OCI-LY3 (cell line): Measurements from ENCODE around the gene MPHOSPH8.

Experiments
- EZH2phosphoT487 ChIP-seq: fragments of 200-600 bp; shearing (Covaris generic); IDR thresholded peaks from 2 replicates; pipeline ENCODE4 v1.6.1; 2018; ENCODE audit warnings: antibody characterized with exemption, mixed run types, low read depth
- TF ChIP-seq, protein P1 (sequence below): fragments of 200-600, 300-600 bp; sonication (generic); IDR thresholded peaks from 2 replicates; pipeline ENCODE4 v1.5.1; 2014; ENCODE audit warnings: antibody characterized with exemption, low read length, low read depth

DNA sequence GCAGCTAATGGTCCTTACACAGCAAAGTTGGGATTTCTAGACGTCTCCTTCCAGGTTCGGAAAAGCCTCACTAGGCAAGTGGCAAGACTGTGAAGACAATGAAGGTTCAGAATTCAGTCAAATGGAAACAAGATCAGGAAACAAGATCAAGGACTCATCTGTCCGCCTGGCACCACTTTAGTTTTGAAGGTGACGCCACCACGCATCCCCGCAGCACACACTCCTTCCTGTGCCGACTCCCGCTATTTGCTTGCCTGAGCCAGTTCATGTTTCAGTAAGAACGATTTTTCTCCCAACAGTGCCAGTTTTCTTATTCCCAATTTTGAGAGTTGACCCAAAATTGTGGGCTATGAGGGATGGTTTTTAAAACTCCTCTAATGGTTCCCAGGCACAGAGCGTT, 41.4 kb downstream of the MPHOSPH8 start:
- TF ChIP-seq, protein P1, sequence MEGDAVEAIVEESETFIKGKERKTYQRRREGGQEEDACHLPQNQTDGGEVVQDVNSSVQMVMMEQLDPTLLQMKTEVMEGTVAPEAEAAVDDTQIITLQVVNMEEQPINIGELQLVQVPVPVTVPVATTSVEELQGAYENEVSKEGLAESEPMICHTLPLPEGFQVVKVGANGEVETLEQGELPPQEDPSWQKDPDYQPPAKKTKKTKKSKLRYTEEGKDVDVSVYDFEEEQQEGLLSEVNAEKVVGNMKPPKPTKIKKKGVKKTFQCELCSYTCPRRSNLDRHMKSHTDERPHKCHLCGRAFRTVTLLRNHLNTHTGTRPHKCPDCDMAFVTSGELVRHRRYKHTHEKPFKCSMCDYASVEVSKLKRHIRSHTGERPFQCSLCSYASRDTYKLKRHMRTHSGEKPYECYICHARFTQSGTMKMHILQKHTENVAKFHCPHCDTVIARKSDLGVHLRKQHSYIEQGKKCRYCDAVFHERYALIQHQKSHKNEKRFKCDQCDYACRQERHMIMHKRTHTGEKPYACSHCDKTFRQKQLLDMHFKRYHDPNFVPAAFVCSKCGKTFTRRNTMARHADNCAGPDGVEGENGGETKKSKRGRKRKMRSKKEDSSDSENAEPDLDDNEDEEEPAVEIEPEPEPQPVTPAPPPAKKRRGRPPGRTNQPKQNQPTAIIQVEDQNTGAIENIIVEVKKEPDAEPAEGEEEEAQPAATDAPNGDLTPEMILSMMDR = no peak
- TF ChIP-seq EZH2phosphoT487 = no peak
